Left lung (tissue), 10 donors: ENCODE results near the gene COG3. TPM values are rescaled to one million over a fixed set of nuclear protein-coding genes. Genes with fewer than 3 reads are reported as not detected.

Experiments
- ATAC-seq: fragments of 200-7000 bp; cut with Tn5 transposase; one replicate; pipeline ENCODE4 v1.9.1; 2020; ENCODE audit warnings: moderate library complexity
- DNase-seq, 4 donors: peaks; one replicate each; pipeline ENCODE4 v3.0.0-alpha.2; 2013 to 2020
- H3K27ac ChIP-seq, 2 donors: fragments of 200-600 bp; sonication (generic) in 1 of 2; one replicate each; pipeline versions ENCODE4 v1.5.0 to v1.8.0; 2020 to 2021
- H3K27me3 ChIP-seq, 2 donors: fragments of 200-600 bp; sonication (generic) in 1 of 2; one replicate each; pipeline versions ENCODE4 v1.5.0 to v1.8.0; 2020 to 2021
- H3K36me3 ChIP-seq, 2 donors: fragments of 200-600 bp; sonication (generic) in 1 of 2; one replicate each; pipeline versions ENCODE4 v1.5.0 to v1.8.0; 2020 to 2021
- H3K4me1 ChIP-seq, 2 donors: fragments of 200-600 bp; one replicate each; pipeline ENCODE4 v1.8.0; 2021
- H3K4me3 ChIP-seq, 2 donors: fragments of 200-600 bp; sonication (generic) in 1 of 2; one replicate each; pipeline versions ENCODE4 v1.5.0 to v1.8.0; 2020 to 2021; ENCODE audit warnings: mild to moderate bottlenecking in 1 of 2
- H3K9me3 ChIP-seq, 2 donors: fragments of 200-600 bp; sonication (generic) in 1 of 2; one replicate each; pipeline versions ENCODE4 v1.5.0 to v1.8.0; 2020 to 2021
- intact Hi-C, 2 donors: fragments of 100-400 bp; cut with DNase I; formaldehyde crosslinking; loops; one replicate each; pipeline versions ENCODE4 v1.11.2 to v1.14.2; 2022
- polyA plus RNA-seq, 6 donors: library from polyadenylated mRNA; unstranded; fragments of 120-200 nt; gene quantifications; one replicate each; pipeline ENCODE4 v1.2.1, GENCODE V29; 2013; ENCODE audit not compliant: insufficient read length in 6 of 6
- total RNA-seq, 2 donors: library from RNA; stranded (reverse); fragmentation: NEBNext Ultra II Directional; extraction: Animal tissue kit (Norgen Biotek cat#: 25700); gene quantifications; one replicate each; pipeline ENCODE4 v1.2.1, GENCODE V29; 2021
- TF ChIP-seq, protein P1 (sequence below), 2 donors: fragments of 200-600 bp; sonication (generic) in 1 of 2; IDR thresholded peaks; one replicate each; pipeline versions ENCODE4 v1.5.0 to v1.8.0; 2021; ENCODE audit warnings: antibody characterized with exemption in 2 of 2
- donor health status: DM: no; HTN: yes; CAD: no.
- donor health status: DM: no; HTN: no; CAD: no.

Gene COG3
- total and polyA plus RNA-seq, 8 donors, result 20.6 to 37.8 (median 34.9) TPM

DNA sequence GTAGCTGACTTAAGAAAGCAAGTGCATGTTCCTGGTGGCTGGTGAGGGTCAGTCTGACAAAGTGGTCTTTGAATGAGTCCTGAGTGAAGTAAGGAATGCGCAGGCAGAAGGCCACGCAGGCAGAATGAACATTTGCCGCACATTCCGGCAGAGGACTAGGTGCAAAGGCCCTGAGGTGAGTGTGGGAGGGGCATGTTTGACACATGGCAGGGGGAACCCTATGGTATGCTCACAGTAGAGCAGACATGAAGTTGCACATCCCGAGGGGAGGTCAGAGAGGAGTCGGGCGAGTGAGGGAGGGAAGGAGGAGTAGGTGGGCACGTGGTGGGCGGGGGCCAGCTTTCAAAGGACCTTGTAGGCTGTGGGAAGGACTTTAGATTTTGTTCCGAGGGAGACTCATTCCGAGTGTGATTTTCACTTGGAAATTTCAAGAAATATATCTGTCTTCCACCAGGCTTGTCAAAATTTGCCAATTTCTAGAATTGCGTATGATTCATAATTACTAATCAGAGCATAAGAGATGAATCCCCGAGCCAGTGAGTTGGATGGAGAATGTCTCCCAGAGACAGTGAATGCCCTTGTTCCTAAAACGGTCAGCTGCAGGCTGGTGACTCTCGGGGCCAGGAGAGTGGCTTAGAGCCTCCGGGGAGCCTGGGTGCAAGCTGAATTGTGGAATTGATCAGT, 110.5 kb downstream of the COG3 start:
- H3K9me3 ChIP-seq, result no peaks in the 10 kb centered on the region
- intact Hi-C loops, result no loop called here
- H3K27ac ChIP-seq, result no peak overlapping the region
- no peak overlapping the region for H3K4me3 ChIP-seq
- DNase-seq (no peak), ATAC-seq (no peak)
- no peaks in the 10 kb centered on the region for H3K27me3 ChIP-seq
- no peaks in the 10 kb centered on the region for H3K36me3 ChIP-seq
- no peaks in the 10 kb centered on the region for H3K4me1 ChIP-seq
- TF ChIP-seq, protein P1, sequence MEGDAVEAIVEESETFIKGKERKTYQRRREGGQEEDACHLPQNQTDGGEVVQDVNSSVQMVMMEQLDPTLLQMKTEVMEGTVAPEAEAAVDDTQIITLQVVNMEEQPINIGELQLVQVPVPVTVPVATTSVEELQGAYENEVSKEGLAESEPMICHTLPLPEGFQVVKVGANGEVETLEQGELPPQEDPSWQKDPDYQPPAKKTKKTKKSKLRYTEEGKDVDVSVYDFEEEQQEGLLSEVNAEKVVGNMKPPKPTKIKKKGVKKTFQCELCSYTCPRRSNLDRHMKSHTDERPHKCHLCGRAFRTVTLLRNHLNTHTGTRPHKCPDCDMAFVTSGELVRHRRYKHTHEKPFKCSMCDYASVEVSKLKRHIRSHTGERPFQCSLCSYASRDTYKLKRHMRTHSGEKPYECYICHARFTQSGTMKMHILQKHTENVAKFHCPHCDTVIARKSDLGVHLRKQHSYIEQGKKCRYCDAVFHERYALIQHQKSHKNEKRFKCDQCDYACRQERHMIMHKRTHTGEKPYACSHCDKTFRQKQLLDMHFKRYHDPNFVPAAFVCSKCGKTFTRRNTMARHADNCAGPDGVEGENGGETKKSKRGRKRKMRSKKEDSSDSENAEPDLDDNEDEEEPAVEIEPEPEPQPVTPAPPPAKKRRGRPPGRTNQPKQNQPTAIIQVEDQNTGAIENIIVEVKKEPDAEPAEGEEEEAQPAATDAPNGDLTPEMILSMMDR (IDR thresholded peaks at IDR 0.05), result no peak

DNA sequence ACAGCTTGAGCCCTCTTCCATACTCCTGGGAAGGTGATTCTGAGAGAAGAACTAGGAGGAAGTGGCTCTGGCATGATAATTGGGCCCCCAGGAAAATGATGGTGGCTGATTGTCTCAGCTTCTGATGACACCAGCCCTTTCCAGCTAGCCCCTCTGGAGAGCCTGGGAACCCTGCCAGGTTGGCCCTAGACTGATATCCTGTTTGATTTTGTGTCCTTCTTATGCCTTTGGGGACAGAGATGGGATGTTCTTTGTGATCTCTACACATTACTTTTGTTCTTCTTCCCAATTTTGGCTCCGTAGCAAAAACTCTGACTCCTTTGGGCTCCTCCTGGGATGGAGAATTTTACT, 111.1 kb downstream of the COG3 start:
- H3K27me3 ChIP-seq, result no peaks in the 10 kb centered on the region
- H3K4me1 ChIP-seq, result no peaks in the 10 kb centered on the region
- H3K9me3 ChIP-seq, result no peaks in the 10 kb centered on the region
- H3K36me3 ChIP-seq, result no peaks in the 10 kb centered on the region
- no peak overlapping the region for H3K27ac ChIP-seq
- DNase-seq (no peak), ATAC-seq (no peak)
- TF ChIP-seq, protein P1 (IDR thresholded peaks at IDR 0.05), result no peak
- H3K4me3 ChIP-seq, result no peak overlapping the region
- intact Hi-C loops, result no loop called here

DNA sequence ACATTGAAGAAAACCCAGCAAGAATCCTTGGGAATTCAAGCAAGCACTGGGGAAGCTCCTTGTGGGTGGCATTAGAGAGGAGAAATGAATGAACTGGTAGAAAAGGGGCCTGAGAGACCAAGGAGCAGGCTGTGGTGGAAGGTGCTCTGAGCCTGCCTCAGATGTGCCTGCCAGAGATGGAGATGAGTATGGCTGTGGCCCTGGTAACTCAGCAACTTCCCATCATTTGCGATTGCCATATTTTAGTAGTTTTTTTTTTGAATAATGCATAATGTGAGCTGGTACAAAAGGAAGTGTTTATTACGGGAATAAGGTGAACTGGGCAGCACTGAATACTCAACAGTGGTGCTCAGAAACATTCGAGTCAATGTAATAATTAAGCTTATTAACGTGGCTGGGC, 111.7 kb downstream of the COG3 start:
- no peaks in the 10 kb centered on the region for H3K36me3 ChIP-seq
- H3K27ac ChIP-seq, result no peak overlapping the region
- no peaks in the 10 kb centered on the region for H3K9me3 ChIP-seq
- intact Hi-C loops, result no loop called here
- no peaks in the 10 kb centered on the region for H3K27me3 ChIP-seq
- no peak overlapping the region for H3K4me3 ChIP-seq
- TF ChIP-seq, protein P1 (IDR thresholded peaks at IDR 0.05), result no peak
- ATAC-seq (no peak), DNase-seq (no peak)
- H3K4me1 ChIP-seq, result no peaks in the 10 kb centered on the region

DNA sequence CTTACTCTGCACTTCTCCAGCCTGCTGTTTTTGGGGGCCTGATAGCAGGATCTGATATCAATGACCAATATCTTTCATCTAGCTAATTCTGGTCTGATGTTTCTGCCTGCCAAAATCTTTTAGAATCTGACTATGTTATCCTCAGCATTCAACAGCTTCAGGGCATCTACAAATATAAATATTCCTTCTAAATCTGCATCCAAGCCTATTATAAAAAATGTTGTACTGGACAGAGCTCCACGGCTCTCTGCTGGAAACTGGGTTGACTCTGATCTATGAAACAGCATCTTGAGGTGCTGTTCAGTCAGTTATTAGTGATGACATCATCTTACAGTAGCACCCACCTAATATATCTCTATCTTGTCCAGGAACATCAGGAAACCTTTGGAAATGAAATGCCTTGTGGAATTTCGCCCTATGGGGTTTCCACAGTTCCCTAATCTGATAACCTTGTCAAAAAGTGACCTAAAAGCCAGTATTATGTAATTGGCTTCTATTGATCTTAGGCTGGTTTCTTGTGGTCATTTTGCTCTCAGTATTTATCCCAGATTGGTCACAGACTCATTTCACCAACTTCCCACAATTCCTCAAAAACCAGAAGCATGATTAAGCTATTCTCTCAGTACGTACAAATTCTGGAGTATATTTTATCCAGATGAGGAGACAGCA, 117.8 kb downstream of the COG3 start:
- intact Hi-C loops, result no loop called here
- ATAC-seq, result no peak
- Histone ChIP-seq H3K4me3 (no peak overlapping the region), H3K36me3 (no peaks in the 10 kb centered on the region), H3K9me3 (no peaks in the 10 kb centered on the region), H3K4me1 (no peaks in the 10 kb centered on the region), H3K27ac (no peak overlapping the region), H3K27me3 (no peaks in the 10 kb centered on the region)
- TF ChIP-seq, protein P1 (IDR thresholded peaks at IDR 0.05), result no peak
- DNase-seq, result no peak

DNA sequence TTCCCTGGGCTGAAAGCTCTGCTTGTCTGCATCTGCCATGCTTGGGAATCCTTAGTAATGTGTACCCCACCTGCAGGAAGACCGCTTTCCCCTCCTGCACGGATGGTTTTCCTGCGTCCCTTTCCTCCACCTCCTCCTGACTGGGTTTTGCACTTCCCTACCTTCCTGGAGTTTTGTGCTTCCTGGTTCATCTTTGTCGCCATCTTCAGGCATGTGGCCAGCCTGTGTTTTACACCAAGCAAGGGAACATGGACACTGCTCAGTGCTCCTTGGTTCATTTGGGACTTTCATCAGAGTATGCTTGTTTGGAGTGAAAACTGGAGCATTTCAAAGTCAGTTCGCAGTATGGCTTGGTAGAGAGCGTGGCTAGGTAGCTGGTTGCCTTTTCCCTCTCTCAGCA, 120.1 kb downstream of the COG3 start:
- intact Hi-C loops, result no loop called here
- H3K36me3 ChIP-seq, result no peaks in the 10 kb centered on the region
- TF ChIP-seq, protein P1 (IDR thresholded peaks at IDR 0.05), result no peak

More for the DNA sequence above, 120.1 kb downstream of the COG3 start:
- no peak overlapping the region for H3K27ac ChIP-seq
- H3K4me3 ChIP-seq, result no peak overlapping the region
- no peaks in the 10 kb centered on the region for H3K9me3 ChIP-seq
- ATAC-seq, result no peak
- no peaks in the 10 kb centered on the region for H3K4me1 ChIP-seq
- no peak for DNase-seq
- H3K27me3 ChIP-seq, result no peaks in the 10 kb centered on the region

Other genes with a start within 250 kb of the COG3 start
- 1,000 to 10,000 TPM; 3,460 to 5,041 TPM for gene TPT1, start 123.8 kb upstream of the COG3 start, total RNA-seq
- 1,000 to 10,000 TPM; 7,976 to 8,787 (median 8,235) TPM for gene TPT1, start 123.8 kb upstream of the COG3 start, polyA plus RNA-seq
- 10 to 100 TPM; 20.9 to 25.1 TPM for gene SLC25A30, start 46.6 kb upstream of the COG3 start, total RNA-seq
- 10 to 100 TPM; 15.2 to 20.9 (median 16.7) TPM for gene SLC25A30, start 46.6 kb upstream of the COG3 start, polyA plus RNA-seq
- not detected for gene ERICH6B, start 150.8 kb downstream of the COG3 start, total RNA-seq
- gene ERICH6B, start 150.8 kb downstream of the COG3 start, polyA plus RNA-seq, result 1 to 10 TPM; 1.5 to 4.1 (median 3.1) TPM
- not detected for gene CBY2, start 237.4 kb downstream of the COG3 start, total RNA-seq
- gene CBY2, start 237.4 kb downstream of the COG3 start, polyA plus RNA-seq, result not detected